ENCODE data around the gene CCDC88C. TPM values are rescaled to one million over a fixed set of nuclear protein-coding genes. Genes with fewer than 3 reads are reported as not detected.

The CCDC88C gene
- total and polyA plus RNA-seq, 8 donors: 26.2 to 41.8 (median 31.6) TPM

DNA sequence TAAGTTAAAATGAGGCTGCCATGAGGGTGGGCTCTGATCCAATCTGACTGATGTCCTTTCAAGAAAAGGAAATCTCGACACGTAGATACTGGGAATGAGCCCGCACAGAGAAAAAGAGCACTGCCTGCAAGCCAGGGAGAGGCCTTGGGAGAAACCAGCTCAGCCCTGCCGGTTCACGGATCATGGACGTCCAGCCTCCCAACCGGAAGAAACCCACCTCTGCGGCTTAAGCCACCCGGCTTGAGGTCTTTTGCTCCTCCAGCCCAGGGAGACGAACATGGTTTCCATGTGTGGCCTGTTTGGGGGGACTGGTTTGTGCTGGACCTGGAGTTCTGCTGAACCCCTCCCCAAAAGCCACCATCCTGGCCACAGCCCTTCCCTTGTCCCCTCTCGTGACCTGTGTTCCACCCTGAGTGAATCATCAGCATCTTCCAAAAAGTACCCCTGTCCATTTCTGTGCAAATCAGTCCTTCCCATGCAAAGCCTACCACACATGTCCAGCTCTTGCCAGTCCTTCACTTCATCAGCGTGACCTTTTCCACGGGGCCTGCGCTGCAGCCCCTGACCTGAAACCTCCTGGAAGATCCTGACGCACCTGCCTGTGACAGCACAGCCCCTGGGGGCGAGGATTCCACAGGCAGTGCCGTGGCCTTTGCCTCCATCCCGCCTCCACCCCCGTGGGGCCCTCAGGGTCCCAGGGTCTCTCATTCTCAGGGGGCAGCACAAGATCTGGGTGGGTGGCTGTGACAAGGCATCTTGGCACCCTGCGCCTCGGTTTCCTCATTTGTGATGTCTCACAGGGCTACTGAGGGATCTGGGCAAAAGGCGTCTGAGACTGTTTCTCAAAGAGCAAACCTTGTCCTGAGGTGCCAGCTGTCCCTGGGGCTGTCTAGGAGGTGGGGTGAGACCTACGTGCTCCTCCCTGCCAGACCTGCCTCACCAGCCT, 121.5 kb downstream of the CCDC88C start:
- no peaks in the 10 kb centered on the region for H3K9me3 ChIP-seq
- DNase-seq (no peak), ATAC-seq (no peak)
- H3K27ac ChIP-seq: no peak overlapping the region
- intact Hi-C loops (cut with DNase I): no loop called here
- peaks cover 0 to 96% of the 10 kb centered on the region in 2 donors for H3K36me3 ChIP-seq
- no peaks in the 10 kb centered on the region for H3K4me1 ChIP-seq
- TF ChIP-seq, protein P1, sequence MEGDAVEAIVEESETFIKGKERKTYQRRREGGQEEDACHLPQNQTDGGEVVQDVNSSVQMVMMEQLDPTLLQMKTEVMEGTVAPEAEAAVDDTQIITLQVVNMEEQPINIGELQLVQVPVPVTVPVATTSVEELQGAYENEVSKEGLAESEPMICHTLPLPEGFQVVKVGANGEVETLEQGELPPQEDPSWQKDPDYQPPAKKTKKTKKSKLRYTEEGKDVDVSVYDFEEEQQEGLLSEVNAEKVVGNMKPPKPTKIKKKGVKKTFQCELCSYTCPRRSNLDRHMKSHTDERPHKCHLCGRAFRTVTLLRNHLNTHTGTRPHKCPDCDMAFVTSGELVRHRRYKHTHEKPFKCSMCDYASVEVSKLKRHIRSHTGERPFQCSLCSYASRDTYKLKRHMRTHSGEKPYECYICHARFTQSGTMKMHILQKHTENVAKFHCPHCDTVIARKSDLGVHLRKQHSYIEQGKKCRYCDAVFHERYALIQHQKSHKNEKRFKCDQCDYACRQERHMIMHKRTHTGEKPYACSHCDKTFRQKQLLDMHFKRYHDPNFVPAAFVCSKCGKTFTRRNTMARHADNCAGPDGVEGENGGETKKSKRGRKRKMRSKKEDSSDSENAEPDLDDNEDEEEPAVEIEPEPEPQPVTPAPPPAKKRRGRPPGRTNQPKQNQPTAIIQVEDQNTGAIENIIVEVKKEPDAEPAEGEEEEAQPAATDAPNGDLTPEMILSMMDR (IDR thresholded peaks at IDR 0.05): no peak
- no peak overlapping the region for H3K4me3 ChIP-seq
- H3K27me3 ChIP-seq: no peaks in the 10 kb centered on the region

DNA sequence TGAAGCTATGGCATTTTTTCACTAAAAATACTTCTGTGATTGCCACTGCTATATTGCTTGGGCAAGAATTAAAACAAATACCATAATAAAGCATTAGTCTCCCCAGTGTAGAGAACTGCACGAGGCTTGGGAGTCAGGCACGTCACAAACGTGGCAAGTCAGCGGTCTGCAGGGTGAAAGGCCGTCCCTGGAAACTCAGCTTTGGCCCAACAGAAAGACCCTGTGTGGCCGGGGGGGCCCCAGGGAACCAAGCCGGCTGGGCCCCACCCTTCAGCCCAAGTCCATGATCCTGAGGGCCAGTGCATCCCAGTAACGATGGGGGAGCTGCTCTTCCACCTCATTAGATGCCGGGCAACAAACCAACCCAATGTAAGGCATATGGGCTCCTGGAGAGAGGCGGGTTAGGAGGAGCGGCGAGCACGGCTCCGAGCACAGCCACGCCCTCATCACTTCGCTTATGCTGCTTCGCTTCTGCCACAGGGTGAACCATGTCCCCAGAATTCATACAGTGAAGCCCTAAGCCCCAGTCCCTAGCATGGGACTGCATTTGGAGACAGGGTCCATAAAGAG, 122.3 kb downstream of the CCDC88C start:
- TF ChIP-seq, protein P1 (IDR thresholded peaks at IDR 0.05): no peak
- ATAC-seq: no peak
- no peaks in the 10 kb centered on the region for H3K9me3 ChIP-seq
- H3K27ac ChIP-seq: no peak overlapping the region
- no peaks in the 10 kb centered on the region for H3K4me1 ChIP-seq
- no peaks in the 10 kb centered on the region for H3K27me3 ChIP-seq
- H3K4me3 ChIP-seq: no peak overlapping the region
- DNase-seq: no peak
- intact Hi-C loops (cut with DNase I): no loop called here
- peaks cover 0 to 96% of the 10 kb centered on the region in 2 donors for H3K36me3 ChIP-seq

DNA sequence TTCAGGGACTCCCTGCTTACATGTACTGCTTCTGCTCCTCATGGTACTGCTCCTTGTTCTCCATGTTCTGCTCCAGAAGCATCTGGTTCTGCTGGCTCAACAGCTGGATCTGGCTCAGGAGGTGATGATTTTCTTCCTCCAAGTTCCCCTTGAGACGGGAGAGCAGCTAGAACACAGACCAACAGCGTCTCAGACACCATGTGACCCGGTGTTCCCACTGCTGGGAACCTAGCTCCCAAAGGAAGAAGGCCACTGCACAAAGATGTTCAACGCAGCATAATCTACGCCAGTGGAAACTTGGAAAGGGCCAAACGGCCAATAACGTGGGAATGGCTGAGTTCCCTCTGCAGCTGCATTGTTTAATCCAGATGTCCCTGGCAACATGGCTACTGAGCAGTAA, 123.5 kb downstream of the CCDC88C start:
- Histone ChIP-seq H3K27me3 (no peaks in the 10 kb centered on the region), H3K27ac (no peak overlapping the region), H3K4me3 (no peak overlapping the region), H3K9me3 (no peaks in the 10 kb centered on the region), H3K4me1 (no peaks in the 10 kb centered on the region), H3K36me3 (peaks cover 0 to 96% of the 10 kb centered on the region in 2 donors)
- TF ChIP-seq, protein P1 (IDR thresholded peaks at IDR 0.05): no peak
- DNase-seq (no peak), ATAC-seq (no peak)
- intact Hi-C loops (cut with DNase I): no loop called here

DNA sequence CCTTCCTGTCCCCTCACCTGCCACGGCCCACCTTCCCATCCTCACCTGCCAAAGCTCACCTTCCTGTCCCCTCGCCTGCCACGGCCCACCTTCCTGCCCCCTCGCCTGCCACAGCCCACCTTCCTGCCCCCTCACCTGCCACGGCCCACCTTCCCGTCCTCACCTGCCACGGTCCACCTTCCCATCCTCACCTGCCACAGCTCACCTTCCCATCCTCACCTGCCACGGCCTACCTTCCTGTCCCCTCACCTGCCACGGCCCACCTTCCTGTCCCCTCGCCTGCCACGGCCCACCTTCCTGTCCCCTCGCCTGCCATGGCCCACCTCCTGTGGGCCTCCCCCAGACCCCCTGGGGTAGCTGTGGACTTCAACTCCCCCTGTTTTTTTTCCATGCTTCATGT, 124.3 kb downstream of the CCDC88C start:
- H3K36me3 ChIP-seq: peaks cover 0 to 96% of the 10 kb centered on the region in 2 donors
- TF ChIP-seq, protein P1 (IDR thresholded peaks at IDR 0.05): no peak

DNA sequence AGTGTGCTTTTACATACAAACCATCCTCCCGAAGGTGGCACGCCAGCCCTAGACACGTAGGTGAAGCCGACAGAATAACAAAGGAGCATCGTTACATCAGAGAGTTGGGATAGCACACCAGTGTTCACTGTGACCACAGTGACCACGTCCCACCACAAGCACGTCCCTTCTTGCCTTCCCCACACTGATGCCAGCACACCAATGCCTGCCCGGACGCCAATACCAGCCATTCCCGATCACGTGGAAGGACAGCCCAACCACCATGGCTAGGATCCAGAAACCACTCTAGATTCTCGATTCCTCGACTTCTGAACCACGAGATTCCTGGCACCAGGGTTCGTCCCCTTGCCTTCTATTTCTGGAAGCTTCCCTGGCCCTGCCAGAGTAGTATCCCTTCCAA, 125.1 kb downstream of the CCDC88C start:
- intact Hi-C loops (cut with DNase I): no loop called here
- Histone ChIP-seq H3K27me3 (no peaks in the 10 kb centered on the region), H3K4me3 (no peak overlapping the region), H3K27ac (no peak overlapping the region), H3K36me3 (peaks cover 0 to 96% of the 10 kb centered on the region in 2 donors), H3K4me1 (no peaks in the 10 kb centered on the region), H3K9me3 (no peaks in the 10 kb centered on the region)
- DNase-seq: no peak
- no peak for ATAC-seq
- TF ChIP-seq, protein P1 (IDR thresholded peaks at IDR 0.05): no peak

More for the DNA sequence above, 124.3 kb downstream of the CCDC88C start:
- Histone ChIP-seq H3K27me3 (no peaks in the 10 kb centered on the region), H3K27ac (no peak overlapping the region), H3K9me3 (no peaks in the 10 kb centered on the region), H3K4me3 (no peak overlapping the region), H3K4me1 (no peaks in the 10 kb centered on the region)
- intact Hi-C loops (cut with DNase I): no loop called here
- no peak for ATAC-seq
- DNase-seq: no peak

Data from left lung (tissue), 10 donors.